HepG2 (cell line): ENCODE results near the gene HKDC1. TPM values are rescaled to one million over a fixed set of nuclear protein-coding genes. Genes with fewer than 3 reads are reported as not detected.

ENCODE experiments used
- ATAC-seq: fragments of 200-7000 bp; cut with Tn5 transposase; 3 replicates; pipeline ENCODE4 v1.9.1; 2020; ENCODE audit warnings: mild to moderate bottlenecking, moderate library complexity
- BruUV-seq: library from RNA; stranded (reverse); fragments of 400-500 nt; replicated peaks from 2 replicates; lab custom pipeline; 2021; lab: Mats Ljungman, UMichigan
- CTCF ChIA-PET: fragments of 300-600 bp; formaldehyde crosslinking; extraction: SDS; loops from one replicate; lab custom pipeline; 2021; ENCODE audit warnings: low total read pairs, inconsistent platforms, low intra/inter-chr PET ratio; lab: Yijun Ruan, JAX
- POLR2A ChIA-PET: fragments of 350-600 bp; sonication (Branson Sonifier 250); formaldehyde crosslinking; loops from one replicate; lab custom pipeline; 2020; ENCODE audit warnings: antibody characterized with exemption, inconsistent platforms; lab: Yijun Ruan, JAX
- DNase-seq: peaks from one replicate; pipeline ENCODE4 v3.0.0-alpha.2; 2015; ENCODE audit warnings: low spot score
- FAIRE-seq: peaks from 3 replicates; lab custom pipeline; 2011; peaks lifted over from hg19 to GRCh38; lab: Jason Lieb, UNC
- H2AFZ ChIP-seq: one replicate; pipeline ENCODE4 v1.6.1; 2011; ENCODE audit warnings: low read length, inconsistent platforms
- H3K27ac ChIP-seq: fragments of 300-600 bp; 3 replicates; pipeline ENCODE4 v1.8.0; 2011; ENCODE audit warnings: mixed run types, mild to moderate bottlenecking, mixed read lengths, low read length, inconsistent platforms; ENCODE audit not compliant: insufficient read depth; ENCODE audit errors: extremely low read length
- H3K27me3 ChIP-seq, 2 experiments: fragments of 200-600 bp in 1 of 2; 2 replicates in 1 of 2; 3 replicates in 1 of 2; pipeline versions ENCODE4 v1.6.0 to v1.8.0; 2011; ENCODE audit warnings: low read length in 2 of 2, mild to moderate bottlenecking in 2 of 2, moderate library complexity in 2 of 2, inconsistent platforms in 1 of 2; ENCODE audit not compliant: insufficient read depth in 2 of 2, control insufficient read depth in 1 of 2
- H3K36me3 ChIP-seq, 2 experiments: fragments of 200-600 bp in 1 of 2; replicated peaks in 1 of 2; 2 replicates in 1 of 2; 3 replicates in 1 of 2; pipeline versions ENCODE4 v1.5.1 to v1.8.0; 2011; ENCODE audit warnings: low read length in 2 of 2, inconsistent platforms in 1 of 2; ENCODE audit not compliant: insufficient read depth in 2 of 2, control insufficient read depth in 1 of 2
- H3K4me1 ChIP-seq: 2 replicates; pipeline ENCODE4 v1.5.1; 2012; ENCODE audit warnings: low read length, inconsistent platforms; ENCODE audit not compliant: insufficient read depth
- H3K4me2 ChIP-seq: 2 replicates; pipeline ENCODE4 v1.6.0; 2011; ENCODE audit warnings: low read depth, low read length, inconsistent platforms
- H3K4me3 ChIP-seq, 3 experiments: fragments of 200-600 bp in 1 of 3; sonication (generic), shearing (Covaris generic) in 1 of 3; replicated peaks in 1 of 3; 2 replicates each; pipeline ENCODE4 v1.5.1; 2011 to 2016; ENCODE audit warnings: low read length in 3 of 3, inconsistent platforms in 2 of 3, low read depth in 2 of 3, mild to moderate bottlenecking in 2 of 3, control low read depth in 1 of 3, mixed read lengths in 1 of 3; ENCODE audit not compliant: insufficient read depth in 1 of 3
- H3K79me2 ChIP-seq: one replicate; pipeline ENCODE4 v1.6.1; 2011; ENCODE audit warnings: low read length, inconsistent platforms; ENCODE audit not compliant: insufficient read depth
- H3K9ac ChIP-seq: 2 replicates; pipeline ENCODE4 v1.6.0; 2011; ENCODE audit warnings: mild to moderate bottlenecking, low read depth, low read length, inconsistent platforms; ENCODE audit not compliant: insufficient read depth
- H3K9me3 ChIP-seq: 2 replicates; pipeline ENCODE4 v1.5.1; 2012; ENCODE audit warnings: mild to moderate bottlenecking, low read length
- H4K20me1 ChIP-seq: 2 replicates; pipeline ENCODE4 v1.6.0; 2011; ENCODE audit warnings: inconsistent platforms, mild to moderate bottlenecking, low read length, moderate library complexity; ENCODE audit not compliant: insufficient read depth
- HOXA5 ChIP-seq: sonication (generic); formaldehyde crosslinking; IDR thresholded peaks from 2 replicates; pipeline ENCODE4 v1.4.0; 2020; ENCODE audit warnings: missing genetic modification reagents
- THAP11 ChIP-seq: IDR thresholded peaks from 2 replicates; pipeline ENCODE4 v1.6.1; 2016; ENCODE audit warnings: missing biosample characterization, missing genetic modification reagents
- TP53 ChIP-seq: sonication (generic); formaldehyde crosslinking; conservative IDR thresholded peaks from 2 replicates; pipeline ENCODE4 v1.4.0; 2020; ENCODE audit warnings: missing genetic modification reagents
- ZFP82 ChIP-seq: sonication (generic); formaldehyde crosslinking; IDR thresholded peaks from 2 replicates; pipeline ENCODE4 v1.5.1; 2020; ENCODE audit warnings: mild to moderate bottlenecking, missing genetic modification reagents, borderline replicate concordance
- ZNF121 ChIP-seq: sonication (generic); formaldehyde crosslinking; IDR thresholded peaks from 2 replicates; pipeline ENCODE4 v1.5.0; 2020; ENCODE audit warnings: mild to moderate bottlenecking, missing genetic modification reagents
- WGBS: methylation state at CpG from one replicate; pipeline ENCODE4 v1.1.6; 2017; ENCODE audit warnings: low lambda C conversion rate; 5-methylcytosine and 5-hydroxymethylcytosine counted together
- in situ Hi-C: cut with HindIII; loops from 2 replicates; pipeline ENCODE4 v1.10.0; 2017; ENCODE audit warnings: low pct_unique_long_range_greater_than_20kb; ENCODE audit not compliant: extremely low pct_ligation_motif_present
- intact Hi-C: fragments of 100-400 bp; cut with micrococcal nuclease; formaldehyde crosslinking; loops from one replicate; pipeline ENCODE4 v1.10.0; 2022; ENCODE audit not compliant: unreplicated experiment
- polyA plus RNA-seq, 8 experiments: library from polyadenylated mRNA; depleted of rRNA in 3 of 8; stranded (reverse) in 7 of 8; unstranded in 1 of 8; fragments of >200 nt; fragmentation: Illumina TruSeq in 4 of 8; extraction: Trizol in 4 of 8; gene quantifications; 2 replicates each; pipeline versions ENCODE4 v1.2.1 to v1.2.3, GENCODE V29; 2011 to 2016; ENCODE audit warnings: low read depth in 4 of 8, missing spikeins in 1 of 8, mixed read lengths in 1 of 8; ENCODE audit not compliant: insufficient read depth in 1 of 8
- total RNA-seq, 5 experiments: library from RNA; depleted of rRNA; stranded (reverse); fragments of >200 nt; fragmentation: Illumina TruSeq; extraction: Trizol; gene quantifications; 2 replicates each; pipeline ENCODE4 v1.2.3, GENCODE V29; 2016; ENCODE audit warnings: low read depth in 1 of 5
- TF ChIP-seq, protein P1 (sequence below), 2 experiments: sonication (generic) in 1 of 2; formaldehyde crosslinking in 1 of 2; IDR thresholded peaks; 2 replicates each; pipeline versions ENCODE4 v1.5.1 to v1.6.1; 2011 to 2020; ENCODE audit warnings: borderline replicate concordance in 1 of 2, low read depth in 1 of 2, low read length in 1 of 2, mild to moderate bottlenecking in 1 of 2, missing genetic modification reagents in 1 of 2, moderate library complexity in 1 of 2

Gene HKDC1
- total and polyA plus RNA-seq, 2 of the 13 experiments (the other 11 are each of a cell fraction or from before 2014, with no cell fraction given), result 8.1 to 12.4 TPM

GRCh38 chr10:69181433-69181832 is 38.7 kb upstream of the HKDC1 start:
- Histone ChIP-seq H3K4me2 (peak overlapping the region; percentile 98), H3K27me3 (no peaks in the 10 kb centered on the region; a peak in 1 of 5 replicates), H3K27ac (peak overlapping the region; percentile 98), H3K4me3 (peak overlapping the region; percentile 79 to 93 (median 87)), H3K4me1 (peaks cover 35% of the 10 kb centered on the region), H3K79me2 (peaks cover 59% of the 10 kb centered on the region), H2AFZ (no peak overlapping the region), H4K20me1 (no peaks in the 10 kb centered on the region), H3K36me3 (peaks cover 8 to 19% of the 10 kb centered on the region in 2 experiments; a peak in 4 of 5 replicates), H3K9ac (peak overlapping the region; percentile 99), H3K9me3 (no peaks in the 10 kb centered on the region)
- ChIA-PET POLR2A (no interaction called here), CTCF (no interaction called here)
- TF ChIP-seq, protein P1, sequence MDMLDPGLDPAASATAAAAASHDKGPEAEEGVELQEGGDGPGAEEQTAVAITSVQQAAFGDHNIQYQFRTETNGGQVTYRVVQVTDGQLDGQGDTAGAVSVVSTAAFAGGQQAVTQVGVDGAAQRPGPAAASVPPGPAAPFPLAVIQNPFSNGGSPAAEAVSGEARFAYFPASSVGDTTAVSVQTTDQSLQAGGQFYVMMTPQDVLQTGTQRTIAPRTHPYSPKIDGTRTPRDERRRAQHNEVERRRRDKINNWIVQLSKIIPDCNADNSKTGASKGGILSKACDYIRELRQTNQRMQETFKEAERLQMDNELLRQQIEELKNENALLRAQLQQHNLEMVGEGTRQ (IDR thresholded peaks at IDR 0.05; ENCODE audit: low read depth, low read length), result no peak
- TF ChIP-seq, protein P1 (CRISPR knock-in tag; IDR thresholded peaks at IDR 0.05; ENCODE audit: borderline replicate concordance), result no peak
- TF ChIP-seq TP53 (CRISPR knock-in tag) (no peak), THAP11 (no peak), HOXA5 (CRISPR knock-in tag) (no peak)
- ATAC-seq (no peak), DNase-seq (no peak), FAIRE-seq (no peak)
- 16% methylated on average over 1 of the region's 1 CpG for WGBS
- BruUV-seq, result no TSS peak
- in situ Hi-C loops, result no loop called here
- intact Hi-C loops, result no loop called here

DNA sequence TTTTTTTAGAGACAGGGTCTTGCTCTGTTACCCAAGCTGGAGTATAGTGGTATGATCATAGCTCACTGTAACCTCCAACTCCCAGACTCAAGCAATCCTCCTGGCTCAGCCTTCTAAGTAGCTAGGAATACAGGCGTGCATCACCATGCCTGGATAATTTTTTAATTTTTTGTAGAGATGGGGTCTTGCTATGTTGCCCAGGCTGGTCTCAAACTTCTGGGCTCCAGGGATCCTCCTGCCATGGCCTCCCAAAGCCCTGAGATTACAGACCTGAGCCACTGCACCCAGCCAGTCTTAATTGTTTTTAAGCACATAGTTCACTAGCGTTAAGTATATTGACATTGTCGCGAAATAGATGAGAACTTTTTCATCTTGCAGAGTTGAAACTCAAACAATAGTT is 38.1 kb upstream of the HKDC1 start:
- in situ Hi-C loops, result no loop called here
- H2AFZ ChIP-seq, result no peak overlapping the region
- no peak for FAIRE-seq
- intact Hi-C loops, result no loop called here
- H3K36me3 ChIP-seq, result peaks cover 11 to 25% of the 10 kb centered on the region in 2 experiments; a peak in 4 of 5 replicates
- ChIA-PET CTCF (no interaction called here), POLR2A (no interaction called here)
- ATAC-seq, result no peak
- H3K4me1 ChIP-seq, result peaks cover 35% of the 10 kb centered on the region
- no peak overlapping the region for H3K4me3 ChIP-seq
- no peak overlapping the region for H3K27ac ChIP-seq
- no TSS peak for BruUV-seq
- no peak for DNase-seq
- WGBS, result 94% methylated on average over 4 of the region's 4 CpGs
- peak overlapping the region; percentile 33 for H3K4me2 ChIP-seq
- H4K20me1 ChIP-seq, result no peaks in the 10 kb centered on the region
- no peak overlapping the region for H3K9ac ChIP-seq
- H3K27me3 ChIP-seq, result no peaks in the 10 kb centered on the region; a peak in 1 of 5 replicates
- H3K9me3 ChIP-seq, result no peaks in the 10 kb centered on the region
- TF ChIP-seq ZNF121 (CRISPR knock-in tag) (peak; percentile 59; the same call in 1 of the 2 replicates), ZFP82 (CRISPR knock-in tag) (no peak)
- peaks cover 59% of the 10 kb centered on the region for H3K79me2 ChIP-seq
